Activated CD4-positive, alpha-beta T cell treated with anti-CD3 and anti-CD28 coated beads for 4 hours (primary cell): ENCODE measurements around the gene ATP1A3.

Experiments used
- DNase-seq, 2 donors: peaks; one replicate each; pipeline ENCODE4 v3.0.0-alpha.2; 2020

Gene ATP1A3

DNA sequence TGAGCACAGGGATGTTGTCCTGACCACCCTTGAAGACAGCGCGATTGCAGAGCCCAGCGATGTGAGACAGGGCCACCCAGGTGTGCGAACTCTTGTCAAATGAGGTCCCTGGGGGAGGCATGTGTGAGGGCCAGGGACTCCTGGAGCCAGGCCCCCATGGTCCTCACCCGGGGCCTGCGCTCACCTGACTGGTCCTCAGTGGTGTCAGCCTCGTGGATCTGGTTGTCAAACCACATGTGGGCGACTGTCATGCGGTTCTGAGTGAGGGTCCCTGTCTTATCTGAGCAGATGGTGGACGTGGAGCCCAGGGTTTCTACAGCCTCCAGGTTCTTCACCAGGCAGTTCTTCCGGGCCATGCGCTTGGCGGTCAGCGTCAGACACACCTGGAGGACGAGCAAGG is 12.3 kb downstream of the ATP1A3 start:
- no peak for DNase-seq

DNA sequence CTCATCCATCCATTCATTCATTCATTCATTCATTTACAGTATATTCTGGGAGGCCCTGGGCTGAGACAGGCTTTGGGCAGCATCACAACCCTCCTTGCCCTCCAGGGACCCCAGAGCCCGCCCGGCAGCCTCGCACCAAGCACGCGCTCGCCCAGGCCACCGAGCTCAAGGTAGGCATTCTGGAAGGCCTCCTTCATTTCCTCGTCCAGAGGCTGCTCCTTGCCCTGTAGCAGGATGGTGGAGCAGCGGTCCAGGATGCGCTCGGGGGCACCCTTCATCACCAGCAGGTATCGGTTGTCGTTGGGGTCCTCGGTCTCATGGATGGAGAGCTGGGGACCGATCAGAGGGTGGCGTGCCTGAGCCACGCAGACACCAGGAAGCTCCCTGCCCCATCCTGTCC is 15.6 kb downstream of the ATP1A3 start:
- DNase-seq = no peak

DNA sequence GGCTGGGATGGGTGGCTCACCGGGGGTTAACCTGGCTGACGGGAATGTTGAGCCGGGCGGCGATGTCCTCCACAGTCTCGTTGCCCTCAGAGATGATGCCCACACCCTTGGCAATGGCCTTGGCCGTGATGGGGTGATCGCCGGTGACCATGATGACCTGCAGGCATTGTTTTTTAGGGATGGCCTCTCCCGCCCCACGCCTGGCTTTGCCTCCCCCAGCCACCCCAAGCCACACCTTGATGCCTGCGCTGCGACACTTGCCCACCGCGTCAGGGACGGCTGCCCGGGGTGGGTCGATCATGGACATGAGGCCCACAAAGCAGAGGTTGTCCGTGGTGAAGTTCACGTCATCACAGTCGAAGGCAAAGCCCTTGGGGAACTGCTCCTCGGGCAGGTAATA is 16.1 kb downstream of the ATP1A3 start:
- DNase-seq = no peak

DNA sequence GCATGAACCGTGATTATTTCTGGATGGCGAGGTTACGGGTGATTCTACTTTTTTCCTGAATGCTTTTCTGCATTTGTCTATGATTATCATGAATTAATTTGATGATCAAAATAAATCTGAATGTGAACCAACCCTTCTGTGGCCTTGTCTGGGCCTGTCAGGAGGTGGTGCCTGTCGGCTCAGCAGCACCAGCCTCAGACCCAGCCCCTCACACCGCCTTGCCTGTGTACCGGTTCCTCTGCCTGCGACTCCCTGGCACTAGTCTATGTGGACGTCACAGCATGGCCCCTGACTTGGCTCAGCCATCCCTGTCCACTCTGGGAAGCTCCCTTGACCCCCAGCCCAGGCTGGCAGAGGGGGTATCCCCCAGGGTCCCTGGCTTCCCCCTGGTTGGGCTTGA is 19.4 kb downstream of the ATP1A3 start:
- no peak for DNase-seq

GRCh38 chr19:41971363-41971762 is 22.7 kb downstream of the ATP1A3 start:
- DNase-seq = no peak

DNA sequence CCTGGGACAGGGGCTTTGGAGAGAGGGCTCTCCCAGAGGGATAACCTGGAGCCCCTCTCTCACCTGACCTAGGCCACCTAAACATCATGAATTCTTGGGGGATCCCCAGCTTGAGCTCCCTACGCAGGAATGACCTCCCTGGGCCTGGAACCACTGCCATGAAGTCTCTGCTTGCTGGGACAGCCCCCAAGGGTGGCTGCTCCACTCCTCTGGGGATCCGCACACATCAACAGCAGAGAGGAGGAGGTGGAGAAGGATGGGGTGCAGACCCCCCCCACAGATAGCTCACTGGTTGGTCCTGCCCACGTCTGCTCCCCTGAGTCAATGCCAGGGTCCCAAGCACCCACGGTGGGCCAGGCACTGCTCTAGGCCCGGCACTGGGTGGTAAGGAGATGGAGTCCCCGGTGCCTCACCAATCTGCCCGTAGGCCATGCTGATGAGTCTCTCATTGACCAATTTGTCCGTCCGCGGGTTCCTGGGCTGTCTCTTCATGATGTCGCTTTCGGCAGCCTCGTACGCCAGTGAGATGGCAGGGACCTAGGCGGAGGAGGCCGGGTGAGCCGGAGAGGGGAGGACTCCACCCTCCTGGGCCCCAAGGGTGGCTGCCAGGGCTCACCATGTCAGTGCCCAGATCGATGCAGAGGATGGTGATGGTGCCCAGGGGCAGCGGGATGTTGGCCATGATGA is 24.1 kb downstream of the ATP1A3 start:
- no peak for DNase-seq

DNA sequence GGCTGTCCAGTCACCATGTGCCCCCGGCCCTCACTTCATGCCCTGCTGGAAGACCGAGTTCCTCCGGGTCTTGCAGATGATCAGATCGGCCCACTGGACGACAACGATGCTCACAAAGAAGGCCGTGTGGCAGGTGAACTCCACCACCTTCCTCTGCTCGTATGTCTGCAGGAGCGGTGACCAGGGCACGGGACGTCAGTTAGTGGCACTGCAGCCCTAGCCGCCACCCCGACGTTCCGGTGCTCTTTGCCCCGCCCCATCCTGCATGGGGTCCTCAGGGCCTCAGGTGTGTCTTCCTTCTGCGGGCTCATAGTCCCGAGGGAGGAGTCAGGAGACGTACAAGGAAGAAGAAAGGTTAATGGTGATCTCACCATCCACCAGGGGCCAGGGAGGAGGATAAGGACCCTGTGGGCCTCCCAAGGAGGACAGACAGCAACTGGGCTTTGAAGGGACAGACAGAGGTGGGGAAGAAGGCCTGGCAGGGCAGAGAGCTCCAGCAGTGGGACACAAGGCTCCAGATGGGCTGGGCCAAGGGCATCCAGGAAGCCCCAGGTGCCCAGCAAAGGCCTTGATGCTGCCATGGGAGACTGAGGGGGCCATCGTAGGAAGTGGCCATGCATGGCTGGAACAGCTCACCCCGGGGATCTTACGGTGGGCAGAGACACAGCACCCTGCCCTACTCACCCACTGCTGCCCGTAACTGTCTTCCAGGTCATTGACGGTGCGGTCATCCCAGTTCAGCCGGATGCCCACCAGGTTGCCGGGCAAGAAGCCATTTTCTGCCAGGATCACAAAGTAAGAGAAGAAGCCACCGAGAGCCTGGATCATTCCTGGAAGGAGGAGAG is 25.1 kb downstream of the ATP1A3 start:
- DNase-seq = no peak

GRCh38 chr19:41967054-41967783 is 26.8 kb downstream of the ATP1A3 start:
- no peak for DNase-seq

DNA sequence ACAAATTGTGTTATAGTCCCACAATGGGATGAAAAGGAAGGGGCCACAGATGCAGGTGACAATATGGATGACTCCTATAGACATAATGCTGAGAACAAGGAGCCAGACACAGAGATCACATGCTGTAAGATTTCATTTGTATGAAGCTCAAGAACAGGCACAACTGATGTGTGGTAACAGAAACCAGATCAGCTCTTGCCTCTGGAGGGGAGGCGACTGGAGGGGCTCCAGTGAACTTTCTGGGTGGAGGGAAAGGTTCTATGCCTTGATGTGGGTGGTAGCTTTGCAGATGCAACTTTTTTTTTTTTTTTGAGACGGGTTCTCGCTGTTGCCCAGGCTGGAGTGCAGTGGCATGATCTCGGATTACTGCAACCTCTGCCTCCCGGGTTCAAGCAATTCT is 28.9 kb downstream of the ATP1A3 start:
- no peak for DNase-seq

DNA sequence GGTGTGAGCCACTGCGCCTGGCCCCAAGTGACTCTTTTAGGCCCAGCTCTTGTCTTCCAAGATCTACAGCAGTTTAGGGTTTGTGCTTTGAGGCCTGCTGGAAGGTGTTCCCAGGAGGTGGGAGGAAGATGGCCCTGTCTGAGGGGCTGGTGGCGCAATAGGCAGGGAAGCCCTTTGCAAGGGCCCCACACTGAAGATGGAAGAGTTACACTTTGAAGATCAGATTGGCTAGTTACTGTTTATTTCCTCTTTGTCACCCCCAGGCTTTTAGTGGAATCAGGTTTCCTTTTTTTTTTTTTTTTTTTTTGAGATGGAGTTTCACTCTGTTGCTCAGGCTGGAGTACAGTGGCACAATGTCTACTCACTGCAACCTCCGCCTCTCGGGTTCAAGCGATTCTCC is 33.1 kb downstream of the ATP1A3 start:
- DNase-seq = no peak

GRCh38 chr19:41959056-41960053 is 34.7 kb downstream of the ATP1A3 start, which contains the start of gene RABAC1:
TSS of gene RABAC1 (minus strand) at chr19:41959321. CDS start at chr19:41959292, 29 bp downstream.
- peak; percentile 84 to 87 for DNase-seq

DNA sequence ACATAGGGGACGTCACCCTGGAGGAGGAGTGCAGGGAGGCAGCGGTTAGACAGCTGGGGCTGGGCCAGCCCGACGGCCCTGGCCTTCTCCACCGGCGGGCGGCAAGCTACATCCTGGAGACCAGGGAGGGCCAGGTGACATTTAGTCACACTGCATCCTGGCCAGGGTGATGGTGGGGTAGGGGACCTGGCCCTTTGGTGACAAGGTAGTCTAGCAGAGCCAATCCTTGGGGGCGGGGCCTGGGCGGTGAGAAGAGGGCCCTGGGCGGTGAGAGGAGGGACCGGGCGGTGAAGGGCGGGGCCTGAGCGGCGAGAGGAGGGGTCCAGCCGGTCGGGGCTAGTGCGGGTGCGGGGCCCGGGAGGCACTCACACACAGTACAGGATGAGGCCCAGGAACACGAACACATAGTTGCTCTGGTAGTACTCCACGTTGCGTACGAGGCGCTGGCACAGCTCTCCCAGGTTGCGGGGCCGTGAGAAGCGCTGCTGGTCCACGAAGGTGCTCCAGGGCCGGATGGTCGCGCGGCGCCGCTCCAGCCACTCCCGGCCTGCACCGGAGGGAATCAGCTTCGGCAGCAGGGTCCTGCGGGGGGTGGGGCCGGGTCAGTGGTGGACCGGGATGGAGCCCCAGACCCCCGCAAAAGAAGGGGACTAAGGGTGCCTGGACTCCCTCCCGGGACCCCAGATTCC is 35.5 kb downstream of the ATP1A3 start:
- peak; percentile 83 to 84 for DNase-seq

GRCh38 chr19:41957838-41958366 is 36.1 kb downstream of the ATP1A3 start:
- no peak for DNase-seq

GRCh38 chr19:41957161-41957837 is 36.7 kb downstream of the ATP1A3 start:
- no peak for DNase-seq

DNA sequence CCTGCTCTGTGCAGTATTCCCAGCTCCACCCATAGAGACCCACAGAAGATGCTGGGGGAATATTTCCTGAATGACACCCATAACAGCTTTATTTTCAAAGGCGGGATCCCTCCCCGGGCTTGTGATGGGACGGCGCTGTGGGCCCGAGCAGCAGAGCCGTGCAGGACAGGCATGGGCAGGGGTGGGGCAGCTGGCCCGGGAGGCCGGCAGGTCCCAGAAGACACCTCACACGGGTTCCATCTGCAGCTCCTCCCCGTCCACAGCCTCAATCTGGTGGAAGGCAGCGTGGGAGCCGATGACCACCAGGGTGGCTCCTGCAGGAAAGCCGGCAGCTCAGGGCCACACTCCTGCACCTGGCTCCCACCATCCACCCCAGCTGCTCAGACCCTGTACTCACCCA is 37.4 kb downstream of the ATP1A3 start:
- DNase-seq = no peak

DNA sequence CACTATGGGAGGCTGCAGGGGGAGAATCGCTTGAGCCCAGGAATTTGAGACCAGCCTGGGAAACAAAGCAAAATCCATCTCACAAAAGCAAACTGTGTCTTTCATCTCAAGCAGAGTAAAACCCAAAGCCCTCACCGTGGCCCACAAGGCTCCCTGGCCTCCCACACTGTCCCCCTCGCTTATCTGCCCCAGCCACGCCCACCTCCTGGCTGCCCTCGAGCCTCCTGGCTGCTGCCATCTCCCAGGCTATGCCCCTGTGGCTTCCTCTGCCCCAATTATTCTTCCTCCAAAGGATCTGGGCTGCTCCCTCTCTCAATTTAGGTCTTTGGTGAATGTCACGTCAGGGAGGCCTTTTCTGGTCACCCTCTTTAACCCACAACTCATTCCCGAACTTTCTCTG is 38.5 kb downstream of the ATP1A3 start:
- no peak for DNase-seq

DNA sequence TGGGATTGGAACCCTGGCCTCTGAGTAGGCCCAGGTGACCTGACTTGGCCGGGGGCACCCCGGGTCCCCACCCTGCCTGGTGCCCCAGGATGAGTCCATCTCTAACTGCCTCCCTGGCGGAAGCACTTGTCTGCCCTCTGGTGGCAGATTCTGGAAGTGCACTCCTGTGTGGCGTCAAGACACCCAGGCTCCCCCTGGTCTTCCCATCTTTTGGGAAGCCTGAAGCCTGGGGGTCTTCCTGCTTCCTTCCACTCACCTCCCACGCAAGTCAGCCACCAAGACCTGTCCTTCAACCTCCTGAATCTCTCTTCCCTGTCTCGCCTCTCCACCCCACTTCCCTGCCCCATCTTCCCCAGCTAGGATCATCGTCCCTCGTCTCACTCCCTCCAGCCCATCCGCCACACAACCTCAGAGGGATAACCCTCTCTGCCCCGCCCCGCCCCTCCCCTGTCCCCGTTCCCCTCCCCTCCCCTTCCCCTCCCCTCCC is 42.3 kb downstream of the ATP1A3 start:
- DNase-seq = peak; percentile 75 to 92

- no peak for DNase-seq
Measured at GRCh38 chr19:41947091-41947490, 46.9 kb downstream of the ATP1A3 start.

- DNase-seq = peak; percentile 90 to 92
Measured at GRCh38 chr19:41945135-41945766, 48.8 kb downstream of the ATP1A3 start.

DNA sequence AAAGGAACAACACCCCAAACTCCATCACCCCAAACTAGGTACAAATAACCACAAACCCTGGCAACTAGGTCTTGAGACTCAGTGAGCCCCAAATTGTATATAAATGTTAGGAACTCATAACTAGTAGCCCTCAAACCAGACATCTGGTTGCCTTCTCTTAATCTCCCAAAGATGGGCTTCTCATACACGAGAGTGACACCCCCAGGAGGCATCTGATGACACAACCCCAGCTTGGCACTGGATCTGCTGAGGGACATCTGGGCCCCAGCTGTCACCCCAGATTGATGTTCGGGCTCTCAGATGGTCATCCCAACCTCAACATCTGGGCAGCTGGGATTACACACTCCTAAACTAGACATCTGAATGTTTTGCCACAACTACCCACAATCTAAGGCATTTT is 49.7 kb downstream of the ATP1A3 start:
- DNase-seq = no peak
